Naive B cell (primary cell): ENCODE measurements around the gene ROBO1. TPM values are rescaled to one million over a fixed set of nuclear protein-coding genes. Genes with fewer than 3 reads are reported as not detected.

Experiments
- ATAC-seq, 2 donors: fragments of 150-1000 bp; cut with Tn5 transposase; 2 replicates each; pipeline ENCODE4 v1.10.0; 2021; ENCODE audit warnings: low read depth in 2 of 2, mild to moderate bottlenecking in 2 of 2, moderate library complexity in 2 of 2
- DNase-seq: peaks from one replicate; pipeline ENCODE4 v3.0.0; 2022
- H3K27ac Mint-ChIP-seq, 6 donors: one replicate each; pipeline ENCODE4 v1.8.0; 2020 to 2022; ENCODE audit warnings: mild to moderate bottlenecking in 6 of 6, mixed read lengths in 6 of 6, moderate library complexity in 5 of 6, inconsistent platforms in 2 of 6
- H3K27me3 Mint-ChIP-seq, 3 donors: one replicate each; pipeline ENCODE4 v1.8.0; 2021 to 2022; ENCODE audit warnings: mixed read lengths in 3 of 3, mild to moderate bottlenecking in 1 of 3
- H3K36me3 Mint-ChIP-seq, 2 donors: one replicate each; pipeline ENCODE4 v1.8.0; 2020 to 2022; ENCODE audit warnings: mixed read lengths in 2 of 2, inconsistent platforms in 1 of 2, mild to moderate bottlenecking in 1 of 2
- H3K4me1 Mint-ChIP-seq, 3 donors: one replicate each; pipeline ENCODE4 v1.8.0; 2020 to 2022; ENCODE audit warnings: mixed read lengths in 3 of 3, inconsistent platforms in 1 of 3, mild to moderate bottlenecking in 1 of 3, moderate library complexity in 1 of 3
- H3K4me3 Mint-ChIP-seq, 8 donors: one replicate each; pipeline ENCODE4 v1.8.0; 2020 to 2022; ENCODE audit warnings: mild to moderate bottlenecking in 8 of 8, mixed read lengths in 8 of 8, moderate library complexity in 8 of 8, inconsistent platforms in 2 of 8
- H3K9me3 Mint-ChIP-seq, 7 donors: one replicate each; pipeline ENCODE4 v1.8.0; 2020 to 2022; ENCODE audit warnings: mixed read lengths in 7 of 7, mild to moderate bottlenecking in 5 of 7, inconsistent platforms in 2 of 7, moderate library complexity in 1 of 7
- polyA plus RNA-seq, 6 donors: library from polyadenylated mRNA; unstranded; fragments of 300-500 nt; fragmentation: Illumina TruSeq; gene quantifications; one replicate each; pipeline ENCODE4 v1.2.3, GENCODE V29; 2021; ENCODE audit warnings: low read depth in 6 of 6

The ROBO1 gene
- polyA plus RNA-seq, 6 donors from 2014 or later = 0.39 to 0.44 TPM; not detected in 4

GRCh38 chr3:78912259-78912658, 855.5 kb downstream of the ROBO1 start:
- Mint-ChIP-seq H3K4me1 (no peaks in the 10 kb centered on the region), H3K27me3 (no peaks in the 10 kb centered on the region), H3K4me3 (no peak overlapping the region), H3K36me3 (no peaks in the 10 kb centered on the region), H3K27ac (no peak overlapping the region), H3K9me3 (peaks cover 0 to 3% (median 0%) of the 10 kb centered on the region in 7 donors)
- no peak for ATAC-seq
- no peak for DNase-seq

- no peaks in the 10 kb centered on the region for H3K4me1 Mint-ChIP-seq
- H3K27me3 Mint-ChIP-seq = no peaks in the 10 kb centered on the region
- ATAC-seq = no peak
- peaks cover 0 to 3% (median 0%) of the 10 kb centered on the region in 7 donors for H3K9me3 Mint-ChIP-seq
- no peaks in the 10 kb centered on the region for H3K36me3 Mint-ChIP-seq
- no peak overlapping the region for H3K27ac Mint-ChIP-seq
- no peak for DNase-seq
- no peak overlapping the region for H3K4me3 Mint-ChIP-seq
Observed at GRCh38 chr3:78911394-78911793, 856.4 kb downstream of the ROBO1 start.

- Mint-ChIP-seq H3K27ac (no peak overlapping the region), H3K4me1 (no peaks in the 10 kb centered on the region), H3K27me3 (no peaks in the 10 kb centered on the region), H3K9me3 (peaks cover 0 to 3% (median 0%) of the 10 kb centered on the region in 7 donors), H3K4me3 (no peak overlapping the region), H3K36me3 (no peaks in the 10 kb centered on the region)
- ATAC-seq (no peak), DNase-seq (no peak)
Observed at GRCh38 chr3:78908236-78908635, 859.6 kb downstream of the ROBO1 start.

- H3K9me3 Mint-ChIP-seq = peaks cover 0 to 3% (median 0%) of the 10 kb centered on the region in 7 donors
- H3K27me3 Mint-ChIP-seq = no peaks in the 10 kb centered on the region
- ATAC-seq (no peak), DNase-seq (no peak)
- H3K4me1 Mint-ChIP-seq = no peaks in the 10 kb centered on the region
- H3K4me3 Mint-ChIP-seq = no peak overlapping the region
- no peak overlapping the region for H3K27ac Mint-ChIP-seq
- H3K36me3 Mint-ChIP-seq = no peaks in the 10 kb centered on the region
Observed at GRCh38 chr3:78907367-78907766, 860.4 kb downstream of the ROBO1 start.

GRCh38 chr3:78906930-78907329, 860.9 kb downstream of the ROBO1 start:
- peaks cover 0 to 3% (median 0%) of the 10 kb centered on the region in 7 donors for H3K9me3 Mint-ChIP-seq
- H3K4me1 Mint-ChIP-seq = no peaks in the 10 kb centered on the region
- no peak for ATAC-seq

GRCh38 chr3:78906245-78906644, 861.6 kb downstream of the ROBO1 start:
- no peaks in the 10 kb centered on the region for H3K27me3 Mint-ChIP-seq
- no peak overlapping the region for H3K27ac Mint-ChIP-seq
- peaks cover 0 to 3% (median 0%) of the 10 kb centered on the region in 7 donors for H3K9me3 Mint-ChIP-seq
- H3K36me3 Mint-ChIP-seq = no peaks in the 10 kb centered on the region
- no peak for DNase-seq
- no peak for ATAC-seq
- H3K4me1 Mint-ChIP-seq = no peaks in the 10 kb centered on the region
- H3K4me3 Mint-ChIP-seq = no peak overlapping the region

More at GRCh38 chr3:78906930-78907329, 860.9 kb downstream of the ROBO1 start:
- H3K27ac Mint-ChIP-seq = no peak overlapping the region
- no peak for DNase-seq
- H3K27me3 Mint-ChIP-seq = no peaks in the 10 kb centered on the region
- H3K4me3 Mint-ChIP-seq = no peak overlapping the region
- H3K36me3 Mint-ChIP-seq = no peaks in the 10 kb centered on the region

GRCh38 chr3:78905700-78906099, 862.1 kb downstream of the ROBO1 start:
- no peak for DNase-seq
- no peak for ATAC-seq
- Mint-ChIP-seq H3K27ac (no peak overlapping the region), H3K4me3 (no peak overlapping the region), H3K4me1 (no peaks in the 10 kb centered on the region), H3K9me3 (peaks cover 0 to 3% (median 0%) of the 10 kb centered on the region in 7 donors), H3K27me3 (no peaks in the 10 kb centered on the region), H3K36me3 (no peaks in the 10 kb centered on the region)

GRCh38 chr3:78901544-78901943, 866.3 kb downstream of the ROBO1 start:
- ATAC-seq = no peak
- Mint-ChIP-seq H3K4me1 (no peaks in the 10 kb centered on the region), H3K27ac (no peak overlapping the region), H3K4me3 (no peak overlapping the region), H3K36me3 (no peaks in the 10 kb centered on the region), H3K27me3 (no peaks in the 10 kb centered on the region), H3K9me3 (peaks cover 0 to 4% (median 0%) of the 10 kb centered on the region in 7 donors)
- no peak for DNase-seq

- Mint-ChIP-seq H3K27me3 (no peaks in the 10 kb centered on the region), H3K27ac (no peak overlapping the region), H3K36me3 (no peaks in the 10 kb centered on the region), H3K4me1 (no peaks in the 10 kb centered on the region), H3K9me3 (peaks cover 0 to 4% (median 0%) of the 10 kb centered on the region in 7 donors), H3K4me3 (no peak overlapping the region)
- DNase-seq = no peak
- ATAC-seq = no peak
Observed at GRCh38 chr3:78900880-78901279, 866.9 kb downstream of the ROBO1 start.

GRCh38 chr3:78900426-78900825, 867.4 kb downstream of the ROBO1 start:
- ATAC-seq (no peak), DNase-seq (no peak)
- no peaks in the 10 kb centered on the region for H3K27me3 Mint-ChIP-seq
- no peak overlapping the region for H3K27ac Mint-ChIP-seq
- H3K4me1 Mint-ChIP-seq = no peaks in the 10 kb centered on the region
- H3K4me3 Mint-ChIP-seq = no peak overlapping the region
- peaks cover 0 to 4% (median 0%) of the 10 kb centered on the region in 7 donors for H3K9me3 Mint-ChIP-seq
- H3K36me3 Mint-ChIP-seq = no peaks in the 10 kb centered on the region

- DNase-seq (no peak), ATAC-seq (no peak)
- Mint-ChIP-seq H3K27ac (no peak overlapping the region), H3K9me3 (peaks cover 0 to 9% (median 5%) of the 10 kb centered on the region in 7 donors), H3K4me3 (no peak overlapping the region), H3K27me3 (no peaks in the 10 kb centered on the region), H3K36me3 (no peaks in the 10 kb centered on the region), H3K4me1 (no peaks in the 10 kb centered on the region)
Observed at GRCh38 chr3:78895528-78895927, 872.3 kb downstream of the ROBO1 start.

GRCh38 chr3:78894787-78895186, 873.0 kb downstream of the ROBO1 start:
- Mint-ChIP-seq H3K4me1 (no peaks in the 10 kb centered on the region), H3K9me3 (peaks cover 0 to 10% (median 5%) of the 10 kb centered on the region in 7 donors), H3K27ac (no peak overlapping the region), H3K27me3 (no peaks in the 10 kb centered on the region), H3K4me3 (no peak overlapping the region), H3K36me3 (no peaks in the 10 kb centered on the region)
- DNase-seq = no peak
- ATAC-seq = no peak

GRCh38 chr3:78893161-78893560, 874.6 kb downstream of the ROBO1 start:
- no peak overlapping the region for H3K4me3 Mint-ChIP-seq
- no peaks in the 10 kb centered on the region for H3K36me3 Mint-ChIP-seq
- DNase-seq (no peak), ATAC-seq (no peak)
- no peaks in the 10 kb centered on the region for H3K27me3 Mint-ChIP-seq
- no peaks in the 10 kb centered on the region for H3K4me1 Mint-ChIP-seq
- H3K27ac Mint-ChIP-seq = no peak overlapping the region
- peaks cover 0 to 12% (median 5%) of the 10 kb centered on the region in 7 donors for H3K9me3 Mint-ChIP-seq

GRCh38 chr3:78889348-78889747, 878.5 kb downstream of the ROBO1 start:
- Mint-ChIP-seq H3K27me3 (no peaks in the 10 kb centered on the region), H3K9me3 (peaks cover 0 to 14% (median 5%) of the 10 kb centered on the region in 7 donors), H3K36me3 (no peaks in the 10 kb centered on the region), H3K4me1 (no peaks in the 10 kb centered on the region), H3K4me3 (no peak overlapping the region), H3K27ac (no peak overlapping the region)
- DNase-seq = no peak
- no peak for ATAC-seq

GRCh38 chr3:78888635-78889034, 879.2 kb downstream of the ROBO1 start:
- ATAC-seq (no peak), DNase-seq (no peak)
- Mint-ChIP-seq H3K4me1 (no peaks in the 10 kb centered on the region), H3K27ac (no peak overlapping the region), H3K4me3 (no peak overlapping the region), H3K9me3 (peaks cover 0 to 16% (median 5%) of the 10 kb centered on the region in 7 donors), H3K27me3 (no peaks in the 10 kb centered on the region), H3K36me3 (no peaks in the 10 kb centered on the region)
